Measurements from ENCODE around the gene CD226.

Gene CD226

DNA sequence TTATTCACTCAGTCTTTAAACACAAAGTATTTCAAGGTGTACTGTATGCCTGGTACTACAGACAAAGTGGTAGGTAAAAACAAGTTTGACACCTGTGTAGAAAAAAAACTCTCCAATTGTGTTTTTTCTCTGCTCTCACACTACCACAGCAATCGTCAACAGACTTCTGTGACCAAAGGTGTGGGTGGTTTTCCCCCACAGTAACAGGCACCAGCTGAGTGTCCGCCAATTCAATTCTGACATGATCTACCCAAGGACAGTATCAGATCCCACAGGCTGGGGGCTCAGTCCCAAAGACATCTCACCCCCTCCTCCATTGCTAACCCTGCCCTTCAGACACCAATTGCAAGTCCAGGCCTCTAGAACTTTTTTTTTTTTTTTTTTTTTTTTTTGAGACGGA, 71.2 kb downstream of the CD226 start:
- Histone ChIP-seq H3K36me3 (ENCODE audit: low read depth) (no peaks in the 10 kb centered on the region), H3K4me1 (ENCODE audit: insufficient read depth, poor library complexity, severe bottlenecking) (no peaks in the 10 kb centered on the region), H3K9me3 (ENCODE audit: severe bottlenecking) (no peaks in the 10 kb centered on the region), H3K27me3 (ENCODE audit: insufficient read depth, poor library complexity, severe bottlenecking) (no peaks in the 10 kb centered on the region), H3K27ac (ENCODE audit: poor library complexity, severe bottlenecking) (no peak overlapping the region), H3K4me3 (ENCODE audit: severe bottlenecking) (no peak overlapping the region)
- ATAC-seq (ENCODE audit: low read depth) (no peak), DNase-seq (ENCODE audit: low spot score) (no peak)
- TF ChIP-seq, protein P1, sequence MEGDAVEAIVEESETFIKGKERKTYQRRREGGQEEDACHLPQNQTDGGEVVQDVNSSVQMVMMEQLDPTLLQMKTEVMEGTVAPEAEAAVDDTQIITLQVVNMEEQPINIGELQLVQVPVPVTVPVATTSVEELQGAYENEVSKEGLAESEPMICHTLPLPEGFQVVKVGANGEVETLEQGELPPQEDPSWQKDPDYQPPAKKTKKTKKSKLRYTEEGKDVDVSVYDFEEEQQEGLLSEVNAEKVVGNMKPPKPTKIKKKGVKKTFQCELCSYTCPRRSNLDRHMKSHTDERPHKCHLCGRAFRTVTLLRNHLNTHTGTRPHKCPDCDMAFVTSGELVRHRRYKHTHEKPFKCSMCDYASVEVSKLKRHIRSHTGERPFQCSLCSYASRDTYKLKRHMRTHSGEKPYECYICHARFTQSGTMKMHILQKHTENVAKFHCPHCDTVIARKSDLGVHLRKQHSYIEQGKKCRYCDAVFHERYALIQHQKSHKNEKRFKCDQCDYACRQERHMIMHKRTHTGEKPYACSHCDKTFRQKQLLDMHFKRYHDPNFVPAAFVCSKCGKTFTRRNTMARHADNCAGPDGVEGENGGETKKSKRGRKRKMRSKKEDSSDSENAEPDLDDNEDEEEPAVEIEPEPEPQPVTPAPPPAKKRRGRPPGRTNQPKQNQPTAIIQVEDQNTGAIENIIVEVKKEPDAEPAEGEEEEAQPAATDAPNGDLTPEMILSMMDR (IDR thresholded peaks at IDR 0.05; ENCODE audit: poor library complexity, severe bottlenecking), result no peak

DNA sequence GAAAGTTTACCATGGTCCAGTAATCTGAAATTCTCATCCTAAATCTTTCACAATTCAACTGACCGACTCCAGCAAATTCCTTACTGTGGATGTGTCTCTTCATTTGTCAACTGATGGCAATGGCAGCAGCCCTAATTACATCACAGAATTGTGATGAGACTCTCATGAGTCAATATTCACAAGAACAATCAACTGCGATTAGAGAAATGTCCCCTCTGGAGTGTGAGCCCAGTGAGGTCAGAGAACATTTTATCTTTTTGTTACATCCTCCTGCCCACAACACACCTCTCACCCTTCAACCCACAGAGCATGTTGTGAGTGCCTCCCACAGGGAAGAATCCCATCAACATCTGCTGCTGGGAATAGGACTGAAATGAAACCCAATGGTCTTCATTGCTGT, 73.6 kb downstream of the CD226 start:
- Histone ChIP-seq H3K4me3 (ENCODE audit: severe bottlenecking) (no peak overlapping the region), H3K4me1 (ENCODE audit: insufficient read depth, poor library complexity, severe bottlenecking) (no peaks in the 10 kb centered on the region), H3K27me3 (ENCODE audit: insufficient read depth, poor library complexity, severe bottlenecking) (no peaks in the 10 kb centered on the region), H3K27ac (ENCODE audit: poor library complexity, severe bottlenecking) (no peak overlapping the region), H3K9me3 (ENCODE audit: severe bottlenecking) (no peaks in the 10 kb centered on the region), H3K36me3 (ENCODE audit: low read depth) (no peaks in the 10 kb centered on the region)
- ATAC-seq (ENCODE audit: low read depth), result no peak
- TF ChIP-seq, protein P1 (IDR thresholded peaks at IDR 0.05; ENCODE audit: poor library complexity, severe bottlenecking), result no peak
- DNase-seq (ENCODE audit: low spot score), result no peak

DNA sequence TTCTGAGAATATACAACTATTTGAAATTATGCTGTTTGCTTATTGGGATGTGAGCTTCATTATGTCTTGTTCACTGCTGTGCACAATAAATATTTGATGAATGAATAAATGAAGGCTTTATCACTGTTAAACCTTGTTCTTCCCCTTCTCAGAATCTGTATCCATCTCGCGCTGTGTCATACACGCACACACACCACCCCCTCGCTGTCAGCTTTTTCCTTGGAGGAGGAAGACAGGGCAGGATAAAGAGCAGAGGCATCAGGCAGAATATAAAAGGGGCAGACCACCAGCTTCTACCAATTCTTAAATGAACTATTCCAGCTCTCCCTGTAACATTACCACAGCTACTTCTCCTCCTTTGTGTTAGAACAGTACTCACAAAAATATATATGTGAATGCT, 75.0 kb downstream of the CD226 start:
- DNase-seq (ENCODE audit: low spot score), result no peak

DNA sequence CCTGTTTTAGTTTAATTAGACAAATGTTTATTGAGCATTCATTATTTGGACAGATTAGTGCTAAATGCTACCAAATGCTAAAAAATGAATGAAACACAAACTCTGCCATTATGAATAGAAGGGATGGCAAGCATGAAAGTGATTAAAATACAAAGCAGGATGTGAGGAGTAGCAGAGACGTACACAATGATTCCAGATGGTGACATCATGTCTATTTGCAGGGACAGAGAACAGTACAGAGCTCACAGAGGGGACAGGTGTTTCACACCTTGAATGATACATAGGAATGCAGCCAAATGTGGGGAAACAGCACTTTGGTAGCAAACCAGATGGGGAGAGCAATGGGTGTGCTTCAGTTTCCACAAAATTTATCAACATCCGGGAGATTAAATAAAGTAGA, 76.3 kb downstream of the CD226 start:
- no peaks in the 10 kb centered on the region for H3K27me3 ChIP-seq (ENCODE audit: insufficient read depth, poor library complexity, severe bottlenecking)
- no peak overlapping the region for H3K27ac ChIP-seq (ENCODE audit: poor library complexity, severe bottlenecking)
- DNase-seq (ENCODE audit: low spot score), result no peak
- H3K4me1 ChIP-seq (ENCODE audit: insufficient read depth, poor library complexity, severe bottlenecking), result no peaks in the 10 kb centered on the region
- ATAC-seq (ENCODE audit: low read depth), result no peak
- H3K4me3 ChIP-seq (ENCODE audit: severe bottlenecking), result no peak overlapping the region
- TF ChIP-seq, protein P1 (IDR thresholded peaks at IDR 0.05; ENCODE audit: poor library complexity, severe bottlenecking), result no peak
- H3K9me3 ChIP-seq (ENCODE audit: severe bottlenecking), result no peaks in the 10 kb centered on the region
- H3K36me3 ChIP-seq (ENCODE audit: low read depth), result no peaks in the 10 kb centered on the region

More for the DNA sequence above, 75.0 kb downstream of the CD226 start:
- no peak overlapping the region for H3K27ac ChIP-seq (ENCODE audit: poor library complexity, severe bottlenecking)
- H3K4me3 ChIP-seq (ENCODE audit: severe bottlenecking), result no peak overlapping the region
- TF ChIP-seq, protein P1 (IDR thresholded peaks at IDR 0.05; ENCODE audit: poor library complexity, severe bottlenecking), result no peak
- H3K36me3 ChIP-seq (ENCODE audit: low read depth), result no peaks in the 10 kb centered on the region
- H3K4me1 ChIP-seq (ENCODE audit: insufficient read depth, poor library complexity, severe bottlenecking), result no peaks in the 10 kb centered on the region
- no peaks in the 10 kb centered on the region for H3K9me3 ChIP-seq (ENCODE audit: severe bottlenecking)
- ATAC-seq (ENCODE audit: low read depth), result no peak
- H3K27me3 ChIP-seq (ENCODE audit: insufficient read depth, poor library complexity, severe bottlenecking), result no peaks in the 10 kb centered on the region

DNA sequence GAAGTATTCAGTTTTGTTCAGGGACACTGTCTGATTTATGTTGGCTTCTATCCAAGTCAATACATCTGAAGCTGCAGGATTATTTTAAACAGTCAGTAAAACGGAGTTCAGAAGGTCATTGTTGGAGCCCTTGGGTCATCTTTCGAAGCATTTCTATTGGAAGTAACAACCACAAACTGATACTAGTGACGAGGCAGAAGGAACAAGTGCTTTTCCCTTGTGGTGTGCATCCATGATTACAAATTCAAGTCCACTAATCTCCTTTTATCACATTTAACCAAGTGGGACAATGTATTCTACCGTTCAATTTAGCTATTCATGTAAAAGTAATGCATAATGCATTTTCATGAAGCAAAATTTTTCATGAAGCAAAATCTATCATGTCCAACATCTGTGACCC, 76.9 kb downstream of the CD226 start:
- H3K9me3 ChIP-seq (ENCODE audit: severe bottlenecking), result no peaks in the 10 kb centered on the region
- TF ChIP-seq, protein P1 (IDR thresholded peaks at IDR 0.05; ENCODE audit: poor library complexity, severe bottlenecking), result no peak
- no peak for DNase-seq (ENCODE audit: low spot score)
- ATAC-seq (ENCODE audit: low read depth), result no peak
- no peaks in the 10 kb centered on the region for H3K27me3 ChIP-seq (ENCODE audit: insufficient read depth, poor library complexity, severe bottlenecking)
- H3K27ac ChIP-seq (ENCODE audit: poor library complexity, severe bottlenecking), result no peak overlapping the region
- no peak overlapping the region for H3K4me3 ChIP-seq (ENCODE audit: severe bottlenecking)
- H3K4me1 ChIP-seq (ENCODE audit: insufficient read depth, poor library complexity, severe bottlenecking), result no peaks in the 10 kb centered on the region
- no peaks in the 10 kb centered on the region for H3K36me3 ChIP-seq (ENCODE audit: low read depth)

Data from RWPE2 (cell line).